WTC11 (cell line): ENCODE results near the gene NKX2-1. TPM values are rescaled to one million over a fixed set of nuclear protein-coding genes. Genes with fewer than 3 reads are reported as not detected.

ENCODE experiments used
- ATAC-seq: fragments of 200-7000 bp; cut with Tn5 transposase; 2 replicates; pipeline ENCODE4 v1.10.0; 2021; ENCODE audit warnings: mild to moderate bottlenecking, moderate library complexity
- CTCF ChIA-PET: fragments of 300-600 bp; sonication (Branson Sonifier 250); formaldehyde crosslinking; loops from one replicate; lab custom pipeline; 2021; ENCODE audit warnings: antibody characterized with exemption; lab: Charles Lee
- POLR2A ChIA-PET: fragments of 350-600 bp; sonication (Branson Sonifier 250); formaldehyde crosslinking; loops from one replicate; lab custom pipeline; 2021; ENCODE audit warnings: antibody characterized with exemption; lab: Charles Lee
- DNase-seq: peaks from one replicate; pipeline ENCODE4 v3.0.0; 2021; ENCODE audit warnings: low spot score
- H3K27ac Mint-ChIP-seq: 2 replicates; pipeline ENCODE4 v1.8.0; 2021; ENCODE audit warnings: mixed read lengths
- H3K27me3 Mint-ChIP-seq: 2 replicates; pipeline ENCODE4 v1.8.0; 2021; ENCODE audit warnings: low read depth, mild to moderate bottlenecking, moderate library complexity, mixed read lengths
- H3K36me3 Mint-ChIP-seq: 2 replicates; pipeline ENCODE4 v1.8.0; 2021; ENCODE audit warnings: mixed read lengths
- H3K4me1 Mint-ChIP-seq: 2 replicates; pipeline ENCODE4 v1.8.0; 2022; ENCODE audit warnings: mixed read lengths
- H3K4me3 Mint-ChIP-seq: 2 replicates; pipeline ENCODE4 v1.8.0; 2021; ENCODE audit warnings: mild to moderate bottlenecking, moderate library complexity, mixed read lengths
- H3K9me3 Mint-ChIP-seq: 2 replicates; pipeline ENCODE4 v1.8.0; 2021; ENCODE audit warnings: mixed read lengths
- EMX1 ChIP-seq: fragments of 250-450 bp; sonication (Bioruptor Pico); IDR thresholded peaks from 2 replicates; pipeline ENCODE4 v1.8.0; 2021; ENCODE audit warnings: mild to moderate bottlenecking
- ETV6 ChIP-seq: sonication (generic); formaldehyde crosslinking; IDR thresholded peaks from 2 replicates; pipeline ENCODE4 v1.8.1; 2022; ENCODE audit warnings: mild to moderate bottlenecking, missing genetic modification reagents
- FOXK1 ChIP-seq: sonication (generic); formaldehyde crosslinking; IDR thresholded peaks from 2 replicates; pipeline ENCODE4 v1.8.0; 2022; ENCODE audit warnings: mild to moderate bottlenecking, moderate library complexity, missing genetic modification reagents
- ZNF396 ChIP-seq: fragments of 250-450 bp; sonication (Bioruptor Pico); IDR thresholded peaks from 2 replicates; pipeline ENCODE4 v1.8.0; 2021; ENCODE audit warnings: mild to moderate bottlenecking, moderate library complexity, borderline replicate concordance
- ZNF423 ChIP-seq: fragments of 250-450 bp; sonication (Bioruptor Pico); IDR thresholded peaks from 2 replicates; pipeline ENCODE4 v2.1.2; 2022; ENCODE audit warnings: mild to moderate bottlenecking, moderate library complexity
- total RNA-seq: library from RNA; stranded (reverse); gene quantifications from 3 replicates; pipeline ENCODE4 v1.2.3, GENCODE V29; 2021
- TF ChIP-seq, protein P1 (sequence below): sonication (generic); formaldehyde crosslinking; IDR thresholded peaks from 2 replicates; pipeline ENCODE4 v1.8.1; 2023; ENCODE audit warnings: mild to moderate bottlenecking, missing genetic modification reagents
- TF ChIP-seq, protein P2 (sequence below): sonication (generic); formaldehyde crosslinking; IDR thresholded peaks from 2 replicates; pipeline ENCODE4 v1.8.1; 2022; ENCODE audit warnings: mild to moderate bottlenecking, missing genetic modification reagents, moderate library complexity, borderline replicate concordance
- TF ChIP-seq, protein P3 (sequence below): sonication (generic); formaldehyde crosslinking; IDR thresholded peaks from 2 replicates; pipeline ENCODE4 v1.8.1; 2023; ENCODE audit warnings: mild to moderate bottlenecking, missing genetic modification reagents, borderline replicate concordance
- TF ChIP-seq, protein P4 (sequence below): sonication (generic); formaldehyde crosslinking; IDR thresholded peaks from 2 replicates; pipeline ENCODE4 v1.8.1; 2023; ENCODE audit warnings: mild to moderate bottlenecking, missing genetic modification reagents, moderate library complexity
- TF ChIP-seq, protein P5 (sequence below): sonication (generic); formaldehyde crosslinking; IDR thresholded peaks from 2 replicates; pipeline ENCODE4 v1.8.1; 2022; ENCODE audit warnings: low read depth, missing genetic modification reagents, borderline replicate concordance
- TF ChIP-seq, protein P6 (sequence below): sonication (generic); formaldehyde crosslinking; IDR thresholded peaks from 2 replicates; pipeline ENCODE4 v1.8.0; 2023; ENCODE audit warnings: mild to moderate bottlenecking, missing genetic modification reagents
- TF ChIP-seq, protein P7 (sequence below): sonication (generic); formaldehyde crosslinking; IDR thresholded peaks from 2 replicates; pipeline ENCODE4 v1.8.1; 2022; ENCODE audit warnings: mild to moderate bottlenecking, moderate library complexity, missing genetic modification reagents
- TF ChIP-seq, protein P8 (sequence below): sonication (generic); formaldehyde crosslinking; IDR thresholded peaks from 2 replicates; pipeline ENCODE4 v1.8.0; 2023; ENCODE audit warnings: missing genetic modification reagents, mild to moderate bottlenecking, borderline replicate concordance
- TF ChIP-seq, protein P9 (sequence below): sonication (generic); formaldehyde crosslinking; IDR thresholded peaks from 2 replicates; pipeline ENCODE4 v1.8.0; 2022; ENCODE audit warnings: mild to moderate bottlenecking, missing genetic modification reagents

NKX2-1 gene
- total RNA-seq, 1 experiment from 2014 or later: not detected

DNA sequence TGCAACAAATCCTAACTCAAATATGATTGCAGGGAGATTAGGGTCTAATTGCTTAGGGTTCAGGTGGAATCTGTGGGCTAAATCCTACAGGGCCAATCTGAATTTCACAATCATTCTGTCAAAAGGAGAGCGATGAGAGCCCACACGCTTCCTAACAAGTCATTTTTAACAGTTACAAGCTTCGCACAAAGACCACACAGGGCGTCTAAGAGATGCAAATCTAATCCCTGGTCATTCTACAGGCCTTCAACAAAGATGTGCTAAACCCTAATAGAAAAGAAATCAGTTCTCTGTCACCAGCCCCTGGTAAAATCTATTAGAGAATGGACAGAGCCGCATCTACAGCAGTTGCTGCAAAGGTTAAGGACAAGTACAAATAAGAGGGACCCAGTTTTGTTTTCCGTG is 15.3 kb downstream of the NKX2-1 start (continued):
- TF ChIP-seq, protein P1, sequence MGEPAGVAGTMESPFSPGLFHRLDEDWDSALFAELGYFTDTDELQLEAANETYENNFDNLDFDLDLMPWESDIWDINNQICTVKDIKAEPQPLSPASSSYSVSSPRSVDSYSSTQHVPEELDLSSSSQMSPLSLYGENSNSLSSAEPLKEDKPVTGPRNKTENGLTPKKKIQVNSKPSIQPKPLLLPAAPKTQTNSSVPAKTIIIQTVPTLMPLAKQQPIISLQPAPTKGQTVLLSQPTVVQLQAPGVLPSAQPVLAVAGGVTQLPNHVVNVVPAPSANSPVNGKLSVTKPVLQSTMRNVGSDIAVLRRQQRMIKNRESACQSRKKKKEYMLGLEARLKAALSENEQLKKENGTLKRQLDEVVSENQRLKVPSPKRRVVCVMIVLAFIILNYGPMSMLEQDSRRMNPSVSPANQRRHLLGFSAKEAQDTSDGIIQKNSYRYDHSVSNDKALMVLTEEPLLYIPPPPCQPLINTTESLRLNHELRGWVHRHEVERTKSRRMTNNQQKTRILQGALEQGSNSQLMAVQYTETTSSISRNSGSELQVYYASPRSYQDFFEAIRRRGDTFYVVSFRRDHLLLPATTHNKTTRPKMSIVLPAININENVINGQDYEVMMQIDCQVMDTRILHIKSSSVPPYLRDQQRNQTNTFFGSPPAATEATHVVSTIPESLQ (CRISPR knock-in tag): no peak
- TF ChIP-seq, protein P2, sequence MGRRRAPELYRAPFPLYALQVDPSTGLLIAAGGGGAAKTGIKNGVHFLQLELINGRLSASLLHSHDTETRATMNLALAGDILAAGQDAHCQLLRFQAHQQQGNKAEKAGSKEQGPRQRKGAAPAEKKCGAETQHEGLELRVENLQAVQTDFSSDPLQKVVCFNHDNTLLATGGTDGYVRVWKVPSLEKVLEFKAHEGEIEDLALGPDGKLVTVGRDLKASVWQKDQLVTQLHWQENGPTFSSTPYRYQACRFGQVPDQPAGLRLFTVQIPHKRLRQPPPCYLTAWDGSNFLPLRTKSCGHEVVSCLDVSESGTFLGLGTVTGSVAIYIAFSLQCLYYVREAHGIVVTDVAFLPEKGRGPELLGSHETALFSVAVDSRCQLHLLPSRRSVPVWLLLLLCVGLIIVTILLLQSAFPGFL (CRISPR knock-in tag): no peak
- TF ChIP-seq EMX1 (CRISPR knock-in tag): no peak
- TF ChIP-seq ETV6 (CRISPR knock-in tag): no peak
- TF ChIP-seq, protein P3, sequence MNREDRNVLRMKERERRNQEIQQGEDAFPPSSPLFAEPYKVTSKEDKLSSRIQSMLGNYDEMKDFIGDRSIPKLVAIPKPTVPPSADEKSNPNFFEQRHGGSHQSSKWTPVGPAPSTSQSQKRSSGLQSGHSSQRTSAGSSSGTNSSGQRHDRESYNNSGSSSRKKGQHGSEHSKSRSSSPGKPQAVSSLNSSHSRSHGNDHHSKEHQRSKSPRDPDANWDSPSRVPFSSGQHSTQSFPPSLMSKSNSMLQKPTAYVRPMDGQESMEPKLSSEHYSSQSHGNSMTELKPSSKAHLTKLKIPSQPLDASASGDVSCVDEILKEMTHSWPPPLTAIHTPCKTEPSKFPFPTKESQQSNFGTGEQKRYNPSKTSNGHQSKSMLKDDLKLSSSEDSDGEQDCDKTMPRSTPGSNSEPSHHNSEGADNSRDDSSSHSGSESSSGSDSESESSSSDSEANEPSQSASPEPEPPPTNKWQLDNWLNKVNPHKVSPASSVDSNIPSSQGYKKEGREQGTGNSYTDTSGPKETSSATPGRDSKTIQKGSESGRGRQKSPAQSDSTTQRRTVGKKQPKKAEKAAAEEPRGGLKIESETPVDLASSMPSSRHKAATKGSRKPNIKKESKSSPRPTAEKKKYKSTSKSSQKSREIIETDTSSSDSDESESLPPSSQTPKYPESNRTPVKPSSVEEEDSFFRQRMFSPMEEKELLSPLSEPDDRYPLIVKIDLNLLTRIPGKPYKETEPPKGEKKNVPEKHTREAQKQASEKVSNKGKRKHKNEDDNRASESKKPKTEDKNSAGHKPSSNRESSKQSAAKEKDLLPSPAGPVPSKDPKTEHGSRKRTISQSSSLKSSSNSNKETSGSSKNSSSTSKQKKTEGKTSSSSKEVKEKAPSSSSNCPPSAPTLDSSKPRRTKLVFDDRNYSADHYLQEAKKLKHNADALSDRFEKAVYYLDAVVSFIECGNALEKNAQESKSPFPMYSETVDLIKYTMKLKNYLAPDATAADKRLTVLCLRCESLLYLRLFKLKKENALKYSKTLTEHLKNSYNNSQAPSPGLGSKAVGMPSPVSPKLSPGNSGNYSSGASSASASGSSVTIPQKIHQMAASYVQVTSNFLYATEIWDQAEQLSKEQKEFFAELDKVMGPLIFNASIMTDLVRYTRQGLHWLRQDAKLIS (CRISPR knock-in tag): no peak
- no peak for TF ChIP-seq ZNF396 (CRISPR knock-in tag)
- TF ChIP-seq, protein P4, sequence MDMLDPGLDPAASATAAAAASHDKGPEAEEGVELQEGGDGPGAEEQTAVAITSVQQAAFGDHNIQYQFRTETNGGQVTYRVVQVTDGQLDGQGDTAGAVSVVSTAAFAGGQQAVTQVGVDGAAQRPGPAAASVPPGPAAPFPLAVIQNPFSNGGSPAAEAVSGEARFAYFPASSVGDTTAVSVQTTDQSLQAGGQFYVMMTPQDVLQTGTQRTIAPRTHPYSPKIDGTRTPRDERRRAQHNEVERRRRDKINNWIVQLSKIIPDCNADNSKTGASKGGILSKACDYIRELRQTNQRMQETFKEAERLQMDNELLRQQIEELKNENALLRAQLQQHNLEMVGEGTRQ (CRISPR knock-in tag): no peak
- no peak for TF ChIP-seq FOXK1
- no peak for TF ChIP-seq ZNF423 (CRISPR knock-in tag)
- TF ChIP-seq, protein P5, sequence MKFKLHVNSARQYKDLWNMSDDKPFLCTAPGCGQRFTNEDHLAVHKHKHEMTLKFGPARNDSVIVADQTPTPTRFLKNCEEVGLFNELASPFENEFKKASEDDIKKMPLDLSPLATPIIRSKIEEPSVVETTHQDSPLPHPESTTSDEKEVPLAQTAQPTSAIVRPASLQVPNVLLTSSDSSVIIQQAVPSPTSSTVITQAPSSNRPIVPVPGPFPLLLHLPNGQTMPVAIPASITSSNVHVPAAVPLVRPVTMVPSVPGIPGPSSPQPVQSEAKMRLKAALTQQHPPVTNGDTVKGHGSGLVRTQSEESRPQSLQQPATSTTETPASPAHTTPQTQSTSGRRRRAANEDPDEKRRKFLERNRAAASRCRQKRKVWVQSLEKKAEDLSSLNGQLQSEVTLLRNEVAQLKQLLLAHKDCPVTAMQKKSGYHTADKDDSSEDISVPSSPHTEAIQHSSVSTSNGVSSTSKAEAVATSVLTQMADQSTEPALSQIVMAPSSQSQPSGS (CRISPR knock-in tag): no peak

DNA sequence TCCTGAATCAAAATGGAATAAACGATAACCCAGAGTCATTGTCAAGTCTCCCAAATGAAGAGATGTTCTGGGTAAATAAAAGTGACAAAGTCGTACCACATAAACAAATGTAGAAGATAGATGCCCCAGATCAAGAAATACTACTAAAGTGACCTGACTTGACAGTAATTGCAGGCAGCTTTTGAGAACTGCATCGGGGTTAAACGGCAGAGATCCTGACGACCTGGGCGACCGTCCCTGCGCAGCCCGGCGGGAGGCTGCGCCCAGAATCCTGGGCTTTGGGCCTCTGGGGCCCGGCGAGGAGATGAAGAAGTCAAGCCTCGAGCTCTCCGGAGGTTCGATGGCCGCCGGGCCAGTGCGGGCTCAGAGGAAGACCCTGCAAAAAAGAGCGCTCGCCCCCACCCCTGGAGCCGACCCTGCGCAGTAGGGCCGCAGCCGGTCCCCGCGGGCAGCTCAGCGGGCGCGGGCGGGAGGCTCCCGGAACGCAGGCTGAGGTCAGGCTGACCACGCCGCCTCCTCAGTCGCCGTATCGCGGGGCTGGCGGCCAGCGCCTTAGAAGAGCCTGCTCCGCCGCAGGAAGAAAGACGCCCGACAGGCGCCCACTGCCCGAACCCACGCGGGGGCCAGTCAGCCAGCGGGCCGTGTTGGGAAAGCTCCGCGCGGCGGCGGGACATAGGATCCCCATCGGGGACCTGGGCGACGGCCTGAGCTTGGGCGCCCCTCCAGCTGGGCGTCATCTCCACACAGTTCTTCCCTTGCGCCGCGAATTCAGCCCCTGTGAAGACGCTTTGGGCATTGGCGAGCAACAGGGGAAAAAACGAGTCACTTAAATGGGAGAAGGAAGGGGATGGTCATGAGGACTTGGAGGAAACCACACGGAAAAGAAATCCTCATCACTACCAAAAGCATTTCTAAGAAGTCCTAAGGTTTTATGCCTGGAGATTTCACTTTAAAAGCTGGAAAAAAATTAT is 16.0 kb downstream of the NKX2-1 start:
- Mint-ChIP-seq H3K4me3 (peak overlapping the region; percentile 65), H3K9me3 (no peaks in the 10 kb centered on the region), H3K27ac (no peak overlapping the region), H3K4me1 (peaks cover 45% of the 10 kb centered on the region), H3K27me3 (peaks cover 100% of the 10 kb centered on the region), H3K36me3 (no peaks in the 10 kb centered on the region)
- CTCF ChIA-PET: interaction anchor here (0.5 to 5.2 kb wide), 10 partner anchors 9 to 434 kb away, joined by 3 to 113 read pairs (median 12); partner anchors contain the start of gene NKX2-1
- POLR2A ChIA-PET: no interaction called here
- ATAC-seq: no peak
- peak; percentile 47 for DNase-seq
- TF ChIP-seq, protein P6, sequence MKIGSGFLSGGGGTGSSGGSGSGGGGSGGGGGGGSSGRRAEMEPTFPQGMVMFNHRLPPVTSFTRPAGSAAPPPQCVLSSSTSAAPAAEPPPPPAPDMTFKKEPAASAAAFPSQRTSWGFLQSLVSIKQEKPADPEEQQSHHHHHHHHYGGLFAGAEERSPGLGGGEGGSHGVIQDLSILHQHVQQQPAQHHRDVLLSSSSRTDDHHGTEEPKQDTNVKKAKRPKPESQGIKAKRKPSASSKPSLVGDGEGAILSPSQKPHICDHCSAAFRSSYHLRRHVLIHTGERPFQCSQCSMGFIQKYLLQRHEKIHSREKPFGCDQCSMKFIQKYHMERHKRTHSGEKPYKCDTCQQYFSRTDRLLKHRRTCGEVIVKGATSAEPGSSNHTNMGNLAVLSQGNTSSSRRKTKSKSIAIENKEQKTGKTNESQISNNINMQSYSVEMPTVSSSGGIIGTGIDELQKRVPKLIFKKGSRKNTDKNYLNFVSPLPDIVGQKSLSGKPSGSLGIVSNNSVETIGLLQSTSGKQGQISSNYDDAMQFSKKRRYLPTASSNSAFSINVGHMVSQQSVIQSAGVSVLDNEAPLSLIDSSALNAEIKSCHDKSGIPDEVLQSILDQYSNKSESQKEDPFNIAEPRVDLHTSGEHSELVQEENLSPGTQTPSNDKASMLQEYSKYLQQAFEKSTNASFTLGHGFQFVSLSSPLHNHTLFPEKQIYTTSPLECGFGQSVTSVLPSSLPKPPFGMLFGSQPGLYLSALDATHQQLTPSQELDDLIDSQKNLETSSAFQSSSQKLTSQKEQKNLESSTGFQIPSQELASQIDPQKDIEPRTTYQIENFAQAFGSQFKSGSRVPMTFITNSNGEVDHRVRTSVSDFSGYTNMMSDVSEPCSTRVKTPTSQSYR: no peak
- no peak for TF ChIP-seq FOXK1
- TF ChIP-seq, protein P7, sequence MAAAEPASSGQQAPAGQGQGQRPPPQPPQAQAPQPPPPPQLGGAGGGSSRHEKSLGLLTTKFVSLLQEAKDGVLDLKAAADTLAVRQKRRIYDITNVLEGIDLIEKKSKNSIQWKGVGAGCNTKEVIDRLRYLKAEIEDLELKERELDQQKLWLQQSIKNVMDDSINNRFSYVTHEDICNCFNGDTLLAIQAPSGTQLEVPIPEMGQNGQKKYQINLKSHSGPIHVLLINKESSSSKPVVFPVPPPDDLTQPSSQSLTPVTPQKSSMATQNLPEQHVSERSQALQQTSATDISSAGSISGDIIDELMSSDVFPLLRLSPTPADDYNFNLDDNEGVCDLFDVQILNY (CRISPR knock-in tag): peak; percentile 46; the same call in 1 of the 2 replicates
- TF ChIP-seq, protein P8, sequence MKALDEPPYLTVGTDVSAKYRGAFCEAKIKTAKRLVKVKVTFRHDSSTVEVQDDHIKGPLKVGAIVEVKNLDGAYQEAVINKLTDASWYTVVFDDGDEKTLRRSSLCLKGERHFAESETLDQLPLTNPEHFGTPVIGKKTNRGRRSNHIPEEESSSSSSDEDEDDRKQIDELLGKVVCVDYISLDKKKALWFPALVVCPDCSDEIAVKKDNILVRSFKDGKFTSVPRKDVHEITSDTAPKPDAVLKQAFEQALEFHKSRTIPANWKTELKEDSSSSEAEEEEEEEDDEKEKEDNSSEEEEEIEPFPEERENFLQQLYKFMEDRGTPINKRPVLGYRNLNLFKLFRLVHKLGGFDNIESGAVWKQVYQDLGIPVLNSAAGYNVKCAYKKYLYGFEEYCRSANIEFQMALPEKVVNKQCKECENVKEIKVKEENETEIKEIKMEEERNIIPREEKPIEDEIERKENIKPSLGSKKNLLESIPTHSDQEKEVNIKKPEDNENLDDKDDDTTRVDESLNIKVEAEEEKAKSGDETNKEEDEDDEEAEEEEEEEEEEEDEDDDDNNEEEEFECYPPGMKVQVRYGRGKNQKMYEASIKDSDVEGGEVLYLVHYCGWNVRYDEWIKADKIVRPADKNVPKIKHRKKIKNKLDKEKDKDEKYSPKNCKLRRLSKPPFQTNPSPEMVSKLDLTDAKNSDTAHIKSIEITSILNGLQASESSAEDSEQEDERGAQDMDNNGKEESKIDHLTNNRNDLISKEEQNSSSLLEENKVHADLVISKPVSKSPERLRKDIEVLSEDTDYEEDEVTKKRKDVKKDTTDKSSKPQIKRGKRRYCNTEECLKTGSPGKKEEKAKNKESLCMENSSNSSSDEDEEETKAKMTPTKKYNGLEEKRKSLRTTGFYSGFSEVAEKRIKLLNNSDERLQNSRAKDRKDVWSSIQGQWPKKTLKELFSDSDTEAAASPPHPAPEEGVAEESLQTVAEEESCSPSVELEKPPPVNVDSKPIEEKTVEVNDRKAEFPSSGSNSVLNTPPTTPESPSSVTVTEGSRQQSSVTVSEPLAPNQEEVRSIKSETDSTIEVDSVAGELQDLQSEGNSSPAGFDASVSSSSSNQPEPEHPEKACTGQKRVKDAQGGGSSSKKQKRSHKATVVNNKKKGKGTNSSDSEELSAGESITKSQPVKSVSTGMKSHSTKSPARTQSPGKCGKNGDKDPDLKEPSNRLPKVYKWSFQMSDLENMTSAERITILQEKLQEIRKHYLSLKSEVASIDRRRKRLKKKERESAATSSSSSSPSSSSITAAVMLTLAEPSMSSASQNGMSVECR: no peak
- TF ChIP-seq, protein P9, sequence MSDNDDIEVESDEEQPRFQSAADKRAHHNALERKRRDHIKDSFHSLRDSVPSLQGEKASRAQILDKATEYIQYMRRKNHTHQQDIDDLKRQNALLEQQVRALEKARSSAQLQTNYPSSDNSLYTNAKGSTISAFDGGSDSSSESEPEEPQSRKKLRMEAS: no peak
